ENCODE results near the gene ARHGAP31.
"Not testable (repeated sequence)": the region's sequence is repeated elsewhere in the genome, so short reads cannot be mapped to it uniquely, and the experiment has no call there.

ARHGAP31 gene

DNA sequence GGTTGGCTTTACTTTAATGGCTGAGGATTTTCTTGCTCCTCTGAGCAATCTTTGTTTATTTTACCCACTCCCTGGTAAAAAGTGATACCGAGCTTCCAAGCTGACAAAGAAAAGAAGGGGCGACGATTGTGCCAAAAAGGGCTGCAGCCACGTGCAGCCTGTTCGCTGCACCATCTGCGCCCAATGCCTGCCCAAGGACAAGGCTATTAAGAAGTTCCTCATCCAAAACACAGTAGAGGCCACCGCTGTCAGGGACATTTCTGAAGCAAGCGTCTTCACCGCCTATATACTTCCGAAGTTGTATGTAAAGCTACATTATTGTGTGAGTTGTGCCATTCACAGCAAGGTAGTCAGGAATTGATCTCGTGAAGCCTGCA is 4.4 kb downstream of the ARHGAP31 start:
- H3K36me3 Mint-ChIP-seq (ENCODE audit: insufficient read depth) = peaks cover 16% of the 10 kb centered on the region
- H3K4me1 Mint-ChIP-seq = peaks cover 54% of the 10 kb centered on the region
- H3K9me3 Mint-ChIP-seq = no peaks in the 10 kb centered on the region
- DNase-seq (ENCODE audit: low spot score in 2 of 2) = no peak
- H3K4me3 Mint-ChIP-seq = no peak overlapping the region
- no peak for ATAC-seq (replicated peaks; ENCODE audit: extremely low read depth, poor library complexity, severe bottlenecking)
- no peak overlapping the region for H3K27ac Mint-ChIP-seq (ENCODE audit: low read depth)
- no peaks in the 10 kb centered on the region for H3K27me3 Mint-ChIP-seq

DNA sequence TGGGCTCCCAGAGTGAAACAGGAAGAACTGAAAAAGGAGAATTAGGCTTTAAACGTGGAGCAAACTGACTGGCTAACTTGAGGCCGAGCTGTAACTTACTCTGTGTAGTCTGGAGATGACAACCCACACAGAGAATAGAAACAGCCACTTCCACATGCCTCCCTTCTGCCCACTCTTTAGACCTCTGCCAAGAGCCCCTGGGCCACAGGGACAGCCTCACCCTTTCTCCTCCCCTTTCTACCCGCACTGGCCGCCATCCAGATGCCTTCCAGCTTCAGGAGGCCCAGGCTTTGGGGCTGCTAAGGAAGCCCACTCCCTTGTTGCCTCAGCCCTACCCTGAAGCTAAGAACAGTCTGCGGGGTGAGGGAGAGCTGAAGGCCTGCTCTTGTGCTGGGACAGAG is 6.8 kb downstream of the ARHGAP31 start:
- peaks cover 43% of the 10 kb centered on the region for H3K4me1 Mint-ChIP-seq
- H3K36me3 Mint-ChIP-seq (ENCODE audit: insufficient read depth) = peaks cover 6% of the 10 kb centered on the region
- no peaks in the 10 kb centered on the region for H3K27me3 Mint-ChIP-seq
- H3K9me3 Mint-ChIP-seq = no peaks in the 10 kb centered on the region
- DNase-seq (ENCODE audit: low spot score in 2 of 2) (no peak), ATAC-seq (replicated peaks; ENCODE audit: extremely low read depth, poor library complexity, severe bottlenecking) (peak; percentile 19)
- H3K27ac Mint-ChIP-seq (ENCODE audit: low read depth) = no peak overlapping the region
- no peak overlapping the region for H3K4me3 Mint-ChIP-seq

GRCh38 chr3:119301662-119302061 is 7.5 kb downstream of the ARHGAP31 start:
- DNase-seq (ENCODE audit: low spot score in 2 of 2) (no peak), ATAC-seq (replicated peaks; ENCODE audit: extremely low read depth, poor library complexity, severe bottlenecking) (no peak)
- peaks cover 36% of the 10 kb centered on the region for H3K4me1 Mint-ChIP-seq
- peaks cover 6% of the 10 kb centered on the region for H3K36me3 Mint-ChIP-seq (ENCODE audit: insufficient read depth)
- H3K4me3 Mint-ChIP-seq = no peak overlapping the region
- no peaks in the 10 kb centered on the region for H3K27me3 Mint-ChIP-seq
- peak overlapping the region; percentile 43 for H3K27ac Mint-ChIP-seq (ENCODE audit: low read depth)
- no peaks in the 10 kb centered on the region for H3K9me3 Mint-ChIP-seq

DNA sequence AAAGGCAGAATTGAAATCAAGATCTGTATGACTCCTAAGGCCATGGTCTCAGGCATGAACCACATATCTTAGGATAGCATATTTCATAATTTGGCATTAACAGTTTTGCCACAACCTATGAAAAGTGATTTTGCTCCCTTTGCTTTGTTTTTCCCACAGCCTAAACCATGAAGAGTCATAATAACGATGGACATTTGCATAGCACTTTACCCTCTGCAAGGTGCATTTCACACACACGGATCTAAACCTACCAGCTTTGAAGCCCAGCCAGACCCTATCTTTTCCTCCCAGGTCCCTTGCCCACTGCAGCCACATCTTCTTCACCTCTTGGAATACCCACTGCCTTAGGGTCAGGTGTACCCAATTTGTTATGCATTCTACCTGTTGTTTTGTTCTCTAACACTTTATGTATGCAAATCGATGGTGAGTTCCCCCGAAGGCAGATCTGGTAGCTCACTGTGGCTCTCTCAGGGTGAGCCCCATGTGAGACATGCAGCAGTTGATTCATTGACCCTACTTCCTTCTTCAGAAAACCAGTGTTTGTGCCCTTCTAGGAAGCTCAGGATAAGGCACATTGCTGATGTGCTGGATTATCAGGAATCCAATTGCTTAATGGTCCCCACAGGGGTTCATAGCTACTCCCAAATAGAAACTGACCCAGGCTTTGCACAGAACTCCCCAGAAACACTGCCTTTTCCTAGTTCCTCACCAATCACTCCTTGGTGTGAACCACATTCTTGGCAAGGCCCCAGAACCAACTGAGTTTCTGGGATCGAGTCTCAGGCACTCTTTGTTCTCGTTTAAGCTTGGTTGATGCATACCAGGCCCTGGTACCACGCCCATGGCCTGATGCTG is 8.7 kb downstream of the ARHGAP31 start:
- ATAC-seq (replicated peaks; ENCODE audit: extremely low read depth, poor library complexity, severe bottlenecking) = no peak
- DNase-seq (ENCODE audit: low spot score in 2 of 2) = no peak
- peak overlapping the region; percentile 43 for H3K27ac Mint-ChIP-seq (ENCODE audit: low read depth)
- peaks cover 25% of the 10 kb centered on the region for H3K4me1 Mint-ChIP-seq
- no peak overlapping the region for H3K4me3 Mint-ChIP-seq
- H3K27me3 Mint-ChIP-seq = no peaks in the 10 kb centered on the region
- no peaks in the 10 kb centered on the region for H3K9me3 Mint-ChIP-seq
- H3K36me3 Mint-ChIP-seq (ENCODE audit: insufficient read depth) = peaks cover 6% of the 10 kb centered on the region

- no peaks in the 10 kb centered on the region for H3K9me3 Mint-ChIP-seq
- peaks cover 18% of the 10 kb centered on the region for H3K4me1 Mint-ChIP-seq
- no peak overlapping the region for H3K27ac Mint-ChIP-seq (ENCODE audit: low read depth)
- no peak overlapping the region for H3K4me3 Mint-ChIP-seq
- DNase-seq (ENCODE audit: low spot score in 2 of 2) = no peak
- no peaks in the 10 kb centered on the region for H3K27me3 Mint-ChIP-seq
- H3K36me3 Mint-ChIP-seq (ENCODE audit: insufficient read depth) = peaks cover 3% of the 10 kb centered on the region
- no peak for ATAC-seq (replicated peaks; ENCODE audit: extremely low read depth, poor library complexity, severe bottlenecking)
Observed at GRCh38 chr3:119304201-119304713, 10.1 kb downstream of the ARHGAP31 start.

GRCh38 chr3:119305286-119305685 is 11.1 kb downstream of the ARHGAP31 start:
- DNase-seq (ENCODE audit: low spot score in 2 of 2) (no peak), ATAC-seq (replicated peaks; ENCODE audit: extremely low read depth, poor library complexity, severe bottlenecking) (no peak)
- H3K4me1 Mint-ChIP-seq = peaks cover 18% of the 10 kb centered on the region
- no peak overlapping the region for H3K27ac Mint-ChIP-seq (ENCODE audit: low read depth)
- peaks cover 3% of the 10 kb centered on the region for H3K36me3 Mint-ChIP-seq (ENCODE audit: insufficient read depth)
- H3K4me3 Mint-ChIP-seq = no peak overlapping the region
- H3K9me3 Mint-ChIP-seq = no peaks in the 10 kb centered on the region
- no peaks in the 10 kb centered on the region for H3K27me3 Mint-ChIP-seq

DNA sequence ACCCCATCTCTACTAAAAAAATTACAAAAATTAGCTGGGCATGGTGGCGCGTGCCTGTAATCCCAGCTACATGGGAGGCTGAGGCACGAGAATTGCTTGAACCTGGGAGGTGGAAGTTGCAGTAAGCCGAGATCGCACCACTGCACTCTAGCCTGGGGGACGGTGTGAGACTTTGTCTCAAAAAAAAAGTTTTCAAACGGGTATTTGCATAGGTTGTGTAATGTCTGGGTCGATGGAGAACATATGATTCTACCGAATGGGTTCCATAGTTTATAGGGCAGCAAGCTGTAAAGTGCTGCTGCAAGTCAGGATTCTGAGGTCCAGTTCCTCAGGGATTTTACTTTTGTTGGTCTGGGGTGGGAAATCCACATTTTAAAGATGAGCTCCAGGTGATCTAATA is 12.2 kb downstream of the ARHGAP31 start:
- H3K4me1 Mint-ChIP-seq = peaks cover 24% of the 10 kb centered on the region
- H3K27me3 Mint-ChIP-seq; DNase-seq (ENCODE audit: low spot score in 2 of 2); H3K27ac Mint-ChIP-seq (ENCODE audit: low read depth); H3K4me3 Mint-ChIP-seq; H3K9me3 Mint-ChIP-seq; ATAC-seq (replicated peaks; ENCODE audit: extremely low read depth, poor library complexity, severe bottlenecking); H3K36me3 Mint-ChIP-seq (ENCODE audit: insufficient read depth): not testable (repeated sequence)

DNA sequence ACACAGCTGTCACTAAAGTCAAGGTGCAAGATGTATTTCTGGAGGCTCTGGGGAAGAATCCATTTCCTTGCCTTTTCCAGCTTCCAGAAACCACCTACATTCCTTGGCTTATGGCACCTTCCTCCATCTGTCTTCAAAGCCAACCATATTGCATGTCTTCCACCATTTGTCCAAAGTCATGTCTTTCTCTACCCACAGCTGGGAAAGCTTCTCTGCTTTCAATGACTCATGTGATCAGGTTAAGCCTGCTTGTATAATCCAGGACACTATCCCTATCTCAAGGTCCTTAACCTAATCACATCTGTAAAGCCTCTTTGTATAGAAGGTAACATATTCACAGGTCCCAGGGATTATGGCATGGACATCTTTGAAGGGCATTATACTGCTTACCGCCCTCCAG is 14.2 kb downstream of the ARHGAP31 start:
- Mint-ChIP-seq H3K27ac (ENCODE audit: low read depth) (no peak overlapping the region), H3K4me3 (no peak overlapping the region), H3K36me3 (ENCODE audit: insufficient read depth) (peaks cover 5% of the 10 kb centered on the region), H3K4me1 (peaks cover 16% of the 10 kb centered on the region), H3K27me3 (no peaks in the 10 kb centered on the region), H3K9me3 (no peaks in the 10 kb centered on the region)
- ATAC-seq (replicated peaks; ENCODE audit: extremely low read depth, poor library complexity, severe bottlenecking) (no peak), DNase-seq (ENCODE audit: low spot score in 2 of 2) (no peak)

- H3K27me3 Mint-ChIP-seq = no peaks in the 10 kb centered on the region
- peaks cover 9% of the 10 kb centered on the region for H3K4me1 Mint-ChIP-seq
- no peak overlapping the region for H3K27ac Mint-ChIP-seq (ENCODE audit: low read depth)
- H3K9me3 Mint-ChIP-seq = no peaks in the 10 kb centered on the region
- no peak overlapping the region for H3K4me3 Mint-ChIP-seq
- DNase-seq (ENCODE audit: low spot score in 2 of 2) (no peak), ATAC-seq (replicated peaks; ENCODE audit: extremely low read depth, poor library complexity, severe bottlenecking) (no peak)
- H3K36me3 Mint-ChIP-seq (ENCODE audit: insufficient read depth) = peaks cover 5% of the 10 kb centered on the region
Observed at GRCh38 chr3:119309591-119309990, 15.4 kb downstream of the ARHGAP31 start.

GRCh38 chr3:119310071-119310470 is 15.9 kb downstream of the ARHGAP31 start:
- no peaks in the 10 kb centered on the region for H3K9me3 Mint-ChIP-seq
- ATAC-seq (replicated peaks; ENCODE audit: extremely low read depth, poor library complexity, severe bottlenecking) (no peak), DNase-seq (ENCODE audit: low spot score in 2 of 2) (no peak)
- no peaks in the 10 kb centered on the region for H3K27me3 Mint-ChIP-seq
- H3K4me3 Mint-ChIP-seq = no peak overlapping the region
- H3K4me1 Mint-ChIP-seq = peaks cover 9% of the 10 kb centered on the region
- peaks cover 5% of the 10 kb centered on the region for H3K36me3 Mint-ChIP-seq (ENCODE audit: insufficient read depth)
- no peak overlapping the region for H3K27ac Mint-ChIP-seq (ENCODE audit: low read depth)

DNA sequence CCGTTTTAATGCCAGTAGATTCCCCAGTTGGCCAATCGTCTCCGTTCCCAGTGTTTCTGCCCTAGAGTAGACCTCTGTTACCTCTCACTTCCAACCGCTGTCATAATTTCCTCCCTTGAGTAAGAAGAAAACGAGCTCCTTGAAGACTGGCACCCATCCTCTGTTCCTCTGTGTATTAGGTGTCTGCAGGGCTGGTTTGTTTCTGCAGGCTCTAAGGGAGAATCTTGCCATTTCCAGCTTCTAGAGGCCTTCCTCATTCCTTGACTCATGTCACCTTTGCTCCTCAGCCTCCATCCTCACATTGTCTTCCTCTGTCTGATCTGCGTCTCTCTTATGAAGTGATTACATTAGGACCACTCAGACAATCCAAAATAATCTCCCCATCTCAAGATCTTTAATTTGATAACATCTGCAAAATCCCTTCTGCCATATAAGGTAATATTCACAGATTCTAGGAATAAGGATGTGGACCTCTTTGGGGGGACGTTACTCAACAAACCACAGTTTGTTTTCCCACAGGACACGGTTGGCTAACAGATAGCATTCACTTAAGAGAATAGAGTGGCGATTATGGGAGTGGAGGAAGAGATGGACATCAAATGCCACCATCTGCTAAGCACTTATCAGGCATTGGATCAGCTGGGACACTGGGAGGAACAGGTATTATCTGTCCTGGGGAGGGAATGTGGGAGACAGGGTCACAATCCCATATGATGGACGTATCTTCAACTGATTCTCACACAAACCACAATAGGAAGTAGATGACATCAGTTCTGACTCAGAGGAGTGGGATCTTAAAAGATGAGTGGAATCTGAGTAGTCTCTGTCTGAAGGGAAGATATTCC is 17.1 kb downstream of the ARHGAP31 start:
- ATAC-seq (replicated peaks; ENCODE audit: extremely low read depth, poor library complexity, severe bottlenecking) (no peak), DNase-seq (ENCODE audit: low spot score in 2 of 2) (no peak)
- Mint-ChIP-seq H3K4me1 (peaks cover 9% of the 10 kb centered on the region), H3K27me3 (no peaks in the 10 kb centered on the region), H3K4me3 (no peak overlapping the region), H3K9me3 (no peaks in the 10 kb centered on the region), H3K36me3 (ENCODE audit: insufficient read depth) (peaks cover 5% of the 10 kb centered on the region), H3K27ac (ENCODE audit: low read depth) (no peak overlapping the region)

- Mint-ChIP-seq H3K27ac (ENCODE audit: low read depth) (no peak overlapping the region), H3K4me3 (no peak overlapping the region), H3K36me3 (ENCODE audit: insufficient read depth) (peaks cover 5% of the 10 kb centered on the region), H3K4me1 (peaks cover 9% of the 10 kb centered on the region), H3K9me3 (no peaks in the 10 kb centered on the region), H3K27me3 (no peaks in the 10 kb centered on the region)
- no peak for ATAC-seq (replicated peaks; ENCODE audit: extremely low read depth, poor library complexity, severe bottlenecking)
- no peak for DNase-seq (ENCODE audit: low spot score in 2 of 2)
Observed at GRCh38 chr3:119313461-119313860, 19.3 kb downstream of the ARHGAP31 start.

DNA sequence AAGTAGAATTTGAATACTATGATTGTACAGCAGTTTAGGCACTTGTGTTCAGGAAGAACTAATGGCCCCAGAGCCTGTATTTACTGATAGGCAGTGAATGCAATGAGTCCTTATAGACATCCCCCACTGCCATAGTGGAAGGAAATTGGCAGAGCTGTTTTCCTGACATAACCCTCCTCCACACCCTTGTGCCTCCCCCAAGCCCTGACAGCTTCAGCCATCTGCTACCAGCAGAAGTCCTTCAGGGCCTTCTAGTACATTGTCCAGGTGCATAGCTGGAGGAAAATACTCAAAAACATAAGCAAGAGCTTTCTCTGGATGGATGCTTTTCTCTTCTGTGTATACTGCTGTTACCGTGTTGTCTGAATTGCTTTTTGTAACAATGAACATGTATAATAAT is 20.6 kb downstream of the ARHGAP31 start:
- H3K9me3 Mint-ChIP-seq = no peaks in the 10 kb centered on the region
- H3K27me3 Mint-ChIP-seq = no peaks in the 10 kb centered on the region
- no peak overlapping the region for H3K4me3 Mint-ChIP-seq
- ATAC-seq (replicated peaks; ENCODE audit: extremely low read depth, poor library complexity, severe bottlenecking) (no peak), DNase-seq (ENCODE audit: low spot score in 2 of 2) (no peak)
- peaks cover 9% of the 10 kb centered on the region for H3K4me1 Mint-ChIP-seq
- peaks cover 6% of the 10 kb centered on the region for H3K36me3 Mint-ChIP-seq (ENCODE audit: insufficient read depth)
- no peak overlapping the region for H3K27ac Mint-ChIP-seq (ENCODE audit: low read depth)
